Mammary epithelial cell (primary cell): ENCODE data around the gene CEACAM19.

Experiments
- CTCF ChIP-seq, 2 donors: IDR thresholded peaks in 1 of 2; conservative IDR thresholded peaks in 1 of 2; 2 replicates each; pipeline ENCODE4 v1.5.1; 2011 to 2012; ENCODE audit warnings: inconsistent platforms in 2 of 2, low read length in 2 of 2, mild to moderate bottlenecking in 2 of 2, control low read depth in 1 of 2, low read depth in 1 of 2; ENCODE audit not compliant: insufficient read depth in 1 of 2; ENCODE audit errors: extremely low read depth in 1 of 2
- EZH2 ChIP-seq: IDR thresholded peaks from 2 replicates; pipeline ENCODE4 v1.6.1; 2012; ENCODE audit warnings: low read length, inconsistent platforms, borderline replicate concordance

- no peak for TF ChIP-seq CTCF (conservative IDR thresholded peaks at IDR 0.05 in 1 of 2, IDR thresholded peaks at IDR 0.05 in 1 of 2; ENCODE audit: extremely low read depth in 1 of 2, insufficient read depth in 1 of 2, low read depth in 1 of 2, low read length in 2 of 2)
- TF ChIP-seq EZH2: no peak
Measured at GRCh38 chr19:44723299-44723951, 52.1 kb downstream of the CEACAM19 start.
